ENCODE results near the gene EIF2A. TPM values are rescaled to one million over a fixed set of nuclear protein-coding genes. Genes with fewer than 3 reads are reported as not detected.
A peak's percentile ranks its signal among the peaks of the same experiment; 100 is the strongest.

Gene EIF2A
- total and polyA plus RNA-seq, 2 donors, result 91.8 to 117 TPM

DNA sequence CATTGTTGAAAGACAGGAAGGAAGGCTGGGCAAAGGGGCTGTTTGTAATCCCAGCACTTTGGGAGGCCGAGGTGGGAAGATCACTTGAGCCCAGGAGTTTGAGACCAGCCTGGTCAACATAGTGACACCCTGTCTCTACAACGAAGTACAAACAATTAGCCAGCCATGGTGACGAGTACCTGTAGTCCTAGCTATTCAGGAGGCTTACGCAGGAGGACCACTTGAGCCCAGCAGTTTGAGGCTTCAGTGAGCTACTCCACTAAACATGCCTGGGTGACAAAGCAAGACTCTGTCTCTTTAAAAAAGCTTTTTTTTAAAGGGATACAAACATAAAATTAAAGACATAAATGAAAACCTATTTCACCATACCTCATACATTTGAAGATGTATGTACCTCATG lies 11.4 kb upstream of the EIF2A start:
- DNase-seq (ENCODE audit: low read depth in 6 of 9, low spot score in 9 of 9), result no peak
- H3K4me1 ChIP-seq (ENCODE audit: control insufficient read depth in 2 of 2, insufficient read depth in 2 of 2, low read length in 2 of 2), result no peaks in the 10 kb centered on the region
- H3K4me3 ChIP-seq (ENCODE audit: low read length in 2 of 2), result no peak overlapping the region
- 93% methylated on average over 4 of the region's 4 CpGs for WGBS
- no peaks in the 10 kb centered on the region for H3K36me3 ChIP-seq (ENCODE audit: control insufficient read depth in 2 of 2, insufficient read depth in 2 of 2, low read length in 1 of 2)
- H3K27ac ChIP-seq (ENCODE audit: low read depth in 1 of 2, low read length in 1 of 2), result no peak overlapping the region
- H3K9me3 ChIP-seq (ENCODE audit: control insufficient read depth in 2 of 2, insufficient read depth in 1 of 2, low read length in 1 of 2), result no peaks in the 10 kb centered on the region
- no peaks in the 10 kb centered on the region for H3K27me3 ChIP-seq (ENCODE audit: control insufficient read depth in 2 of 2, insufficient read depth in 1 of 2, low read length in 1 of 2)

DNA sequence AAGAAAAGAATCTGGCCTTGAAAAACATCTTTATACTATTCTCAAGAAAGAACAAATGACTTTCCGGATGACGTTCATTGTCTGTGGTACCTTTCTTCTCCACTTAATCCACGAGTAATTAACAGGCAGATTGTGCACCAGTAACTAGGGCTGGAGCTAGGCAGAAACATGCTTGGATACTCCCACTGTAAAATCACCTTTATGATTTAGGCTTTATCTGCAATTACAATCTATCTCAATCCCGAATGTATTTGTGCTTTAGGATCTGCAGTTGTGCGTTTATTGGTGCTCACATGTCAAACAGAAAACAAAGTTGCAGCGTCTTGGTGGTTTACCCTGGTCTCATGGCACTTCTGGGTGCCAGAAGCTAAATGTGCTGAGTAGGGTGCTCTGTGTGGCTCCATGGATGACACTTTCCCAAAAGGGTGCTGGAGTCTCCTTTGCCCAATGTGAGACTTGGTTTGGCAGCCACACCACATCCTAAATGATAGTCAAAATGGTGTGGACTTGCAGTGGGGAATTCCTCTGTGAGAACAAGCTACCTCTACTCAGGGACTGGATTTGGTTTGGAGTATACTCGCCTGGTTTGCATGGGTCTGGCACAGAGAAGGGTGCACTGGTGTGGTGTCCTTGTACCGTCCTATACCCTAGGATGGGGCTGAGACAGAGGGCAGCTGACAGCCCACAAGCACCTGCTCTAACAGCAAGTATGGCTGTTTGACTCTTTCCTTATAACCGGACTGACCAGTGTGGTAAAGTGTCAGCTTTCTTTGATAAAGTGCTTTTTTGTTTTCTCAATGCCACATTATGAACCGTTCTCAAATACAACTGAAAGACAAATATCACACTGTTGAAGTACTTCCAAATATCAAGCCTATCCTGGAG lies 8.0 kb upstream of the EIF2A start:
- H3K27me3 ChIP-seq (ENCODE audit: control insufficient read depth in 2 of 2, insufficient read depth in 1 of 2, low read length in 1 of 2), result no peaks in the 10 kb centered on the region
- H3K36me3 ChIP-seq (ENCODE audit: control insufficient read depth in 2 of 2, insufficient read depth in 2 of 2, low read length in 1 of 2), result peaks cover 0 to 9% of the 10 kb centered on the region in 2 donors
- H3K9me3 ChIP-seq (ENCODE audit: control insufficient read depth in 2 of 2, insufficient read depth in 1 of 2, low read length in 1 of 2), result no peaks in the 10 kb centered on the region
- WGBS, result 95% methylated on average over 10 of the region's 10 CpGs
- DNase-seq (ENCODE audit: low read depth in 6 of 9, low spot score in 9 of 9), result no peak
- no peak overlapping the region for H3K27ac ChIP-seq (ENCODE audit: low read depth in 1 of 2, low read length in 1 of 2)
- no peak overlapping the region for H3K4me3 ChIP-seq (ENCODE audit: low read length in 2 of 2)
- H3K4me1 ChIP-seq (ENCODE audit: control insufficient read depth in 2 of 2, insufficient read depth in 2 of 2, low read length in 2 of 2), result no peaks in the 10 kb centered on the region

DNA sequence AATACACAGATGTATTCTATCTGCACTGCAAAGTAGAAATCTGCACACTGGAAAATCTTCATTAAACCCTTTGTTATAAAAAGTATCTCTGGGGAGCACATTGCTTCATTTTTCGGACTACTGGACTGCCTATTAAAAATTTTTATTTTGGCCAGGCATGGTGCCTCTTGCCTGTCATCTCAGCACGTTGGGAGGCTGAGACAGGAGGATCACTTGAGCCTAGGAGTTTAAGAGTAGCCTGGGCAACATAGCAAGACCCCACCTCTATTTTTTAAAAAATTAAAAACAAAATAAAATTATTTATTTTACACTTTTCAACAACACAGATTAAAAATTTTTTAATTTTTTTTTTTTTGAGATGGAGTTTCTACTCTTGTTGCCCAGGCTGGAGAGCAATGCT lies 6.3 kb upstream of the EIF2A start:
- no peaks in the 10 kb centered on the region for H3K4me1 ChIP-seq (ENCODE audit: control insufficient read depth in 2 of 2, insufficient read depth in 2 of 2, low read length in 2 of 2)
- H3K27ac ChIP-seq (ENCODE audit: low read depth in 1 of 2, low read length in 1 of 2), result no peak overlapping the region

DNA sequence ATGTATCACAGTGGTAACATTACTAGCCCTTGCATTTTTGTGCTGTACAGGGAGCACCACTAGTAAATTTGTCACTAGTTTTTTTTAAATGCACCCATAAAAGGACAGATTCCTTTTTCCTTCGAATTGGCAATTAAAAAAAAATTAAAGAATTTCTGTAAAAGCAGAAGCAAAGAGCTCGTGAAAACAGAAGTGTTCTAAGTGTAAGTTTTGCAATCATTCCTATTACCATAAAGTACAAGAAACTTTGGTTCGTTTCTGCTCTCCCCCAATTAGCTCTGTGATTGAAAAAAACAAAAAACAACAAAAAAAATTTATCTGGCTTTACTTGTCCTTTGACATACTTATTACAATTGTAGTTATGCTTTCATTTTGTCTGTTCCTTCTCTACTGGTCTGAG lies 5.6 kb upstream of the EIF2A start:
- Histone ChIP-seq H3K27me3 (ENCODE audit: control insufficient read depth in 2 of 2, insufficient read depth in 1 of 2, low read length in 1 of 2) (no peaks in the 10 kb centered on the region), H3K4me3 (ENCODE audit: low read length in 2 of 2) (no peak overlapping the region), H3K36me3 (ENCODE audit: control insufficient read depth in 2 of 2, insufficient read depth in 2 of 2, low read length in 1 of 2) (peaks cover 0 to 15% of the 10 kb centered on the region in 2 donors), H3K27ac (ENCODE audit: low read depth in 1 of 2, low read length in 1 of 2) (no peak overlapping the region), H3K9me3 (ENCODE audit: control insufficient read depth in 2 of 2, insufficient read depth in 1 of 2, low read length in 1 of 2) (no peaks in the 10 kb centered on the region), H3K4me1 (ENCODE audit: control insufficient read depth in 2 of 2, insufficient read depth in 2 of 2, low read length in 2 of 2) (no peaks in the 10 kb centered on the region)
- DNase-seq (ENCODE audit: low read depth in 6 of 9, low spot score in 9 of 9), result no peak
- 83% methylated on average over 3 of the region's 3 CpGs for WGBS

More for the DNA sequence above, 6.3 kb upstream of the EIF2A start:
- DNase-seq (ENCODE audit: low read depth in 6 of 9, low spot score in 9 of 9), result no peak
- no peak overlapping the region for H3K4me3 ChIP-seq (ENCODE audit: low read length in 2 of 2)
- 96% methylated on average over 2 of the region's 2 CpGs for WGBS
- H3K9me3 ChIP-seq (ENCODE audit: control insufficient read depth in 2 of 2, insufficient read depth in 1 of 2, low read length in 1 of 2), result no peaks in the 10 kb centered on the region
- H3K27me3 ChIP-seq (ENCODE audit: control insufficient read depth in 2 of 2, insufficient read depth in 1 of 2, low read length in 1 of 2), result no peaks in the 10 kb centered on the region
- H3K36me3 ChIP-seq (ENCODE audit: control insufficient read depth in 2 of 2, insufficient read depth in 2 of 2, low read length in 1 of 2), result peaks cover 0 to 15% of the 10 kb centered on the region in 2 donors

DNA sequence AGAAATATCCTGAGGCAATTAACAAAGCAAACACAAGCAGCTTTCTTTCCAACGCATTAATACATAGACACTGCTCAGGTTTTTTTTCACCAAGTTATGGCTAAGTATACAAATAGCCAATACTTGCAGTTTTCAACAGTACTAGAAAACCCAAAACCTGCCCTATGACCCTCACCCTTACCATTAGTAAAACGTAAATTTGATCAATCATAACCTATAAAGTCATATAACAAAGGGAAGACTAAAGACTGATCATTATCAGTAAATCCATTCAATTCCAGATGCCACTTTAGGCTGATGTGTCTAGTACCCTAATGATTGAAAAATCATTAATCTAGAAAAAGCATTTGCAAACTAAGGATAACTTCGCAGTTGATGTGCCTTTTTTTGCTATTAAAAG lies 3.5 kb upstream of the EIF2A start:
- H3K4me1 ChIP-seq (ENCODE audit: control insufficient read depth in 2 of 2, insufficient read depth in 2 of 2, low read length in 2 of 2), result peaks cover 2 to 8% of the 10 kb centered on the region in 2 donors
- DNase-seq (ENCODE audit: low read depth in 6 of 9, low spot score in 9 of 9), result no peak
- peaks cover 0 to 15% of the 10 kb centered on the region in 2 donors for H3K36me3 ChIP-seq (ENCODE audit: control insufficient read depth in 2 of 2, insufficient read depth in 2 of 2, low read length in 1 of 2)
- no peak overlapping the region for H3K27ac ChIP-seq (ENCODE audit: low read depth in 1 of 2, low read length in 1 of 2)
- no peak overlapping the region for H3K4me3 ChIP-seq (ENCODE audit: low read length in 2 of 2)
- 98% methylated on average over 3 of the region's 3 CpGs for WGBS
- H3K9me3 ChIP-seq (ENCODE audit: control insufficient read depth in 2 of 2, insufficient read depth in 1 of 2, low read length in 1 of 2), result no peaks in the 10 kb centered on the region
- H3K27me3 ChIP-seq (ENCODE audit: control insufficient read depth in 2 of 2, insufficient read depth in 1 of 2, low read length in 1 of 2), result no peaks in the 10 kb centered on the region

DNA sequence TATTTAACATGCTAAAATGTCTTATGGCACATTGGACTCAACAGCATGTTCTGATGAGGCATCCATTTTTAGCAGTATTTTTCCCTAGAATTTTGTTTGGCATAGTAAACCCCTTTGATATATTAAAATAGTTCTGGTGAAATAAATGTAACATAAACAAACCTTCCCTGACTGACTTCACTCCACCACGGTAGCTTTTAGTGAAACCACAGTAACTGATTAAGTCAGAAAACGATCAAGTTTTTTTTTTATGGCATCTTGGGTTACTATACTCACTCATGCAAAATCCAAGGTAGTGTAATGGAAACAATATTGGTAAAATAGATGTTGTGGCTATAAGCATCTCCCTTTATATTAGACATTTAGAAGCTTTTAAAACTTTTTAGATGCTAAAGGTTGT lies 3.1 kb upstream of the EIF2A start:
- 77% methylated on average over 2 of the region's 2 CpGs for WGBS
- peaks cover 0 to 15% of the 10 kb centered on the region in 2 donors for H3K36me3 ChIP-seq (ENCODE audit: control insufficient read depth in 2 of 2, insufficient read depth in 2 of 2, low read length in 1 of 2)
- no peak overlapping the region for H3K27ac ChIP-seq (ENCODE audit: low read depth in 1 of 2, low read length in 1 of 2)
- no peak overlapping the region for H3K4me3 ChIP-seq (ENCODE audit: low read length in 2 of 2)
- peaks cover 2 to 8% of the 10 kb centered on the region in 2 donors for H3K4me1 ChIP-seq (ENCODE audit: control insufficient read depth in 2 of 2, insufficient read depth in 2 of 2, low read length in 2 of 2)
- H3K27me3 ChIP-seq (ENCODE audit: control insufficient read depth in 2 of 2, insufficient read depth in 1 of 2, low read length in 1 of 2), result no peaks in the 10 kb centered on the region
- no peaks in the 10 kb centered on the region for H3K9me3 ChIP-seq (ENCODE audit: control insufficient read depth in 2 of 2, insufficient read depth in 1 of 2, low read length in 1 of 2)
- DNase-seq (ENCODE audit: low read depth in 6 of 9, low spot score in 9 of 9), result no peak

DNA sequence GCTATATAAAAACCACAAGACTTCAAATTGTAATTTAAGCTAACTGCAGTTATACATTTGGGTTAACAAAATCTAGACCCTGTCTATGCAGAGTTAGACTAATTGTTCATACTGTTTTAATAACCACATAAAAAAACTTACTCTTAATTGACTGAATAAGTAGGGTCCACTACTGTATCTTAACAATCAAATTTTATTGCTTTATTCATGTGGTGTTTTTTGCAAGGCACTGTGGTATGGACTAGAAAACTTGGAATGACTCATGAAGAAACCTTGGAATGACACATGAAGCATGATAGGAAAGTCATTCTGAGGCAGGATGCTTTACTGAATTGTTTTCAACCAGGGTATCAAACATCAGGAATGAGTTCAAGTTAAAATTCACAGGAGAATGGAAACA lies 2.5 kb upstream of the EIF2A start:
- no peaks in the 10 kb centered on the region for H3K27me3 ChIP-seq (ENCODE audit: control insufficient read depth in 2 of 2, insufficient read depth in 1 of 2, low read length in 1 of 2)
- H3K4me1 ChIP-seq (ENCODE audit: control insufficient read depth in 2 of 2, insufficient read depth in 2 of 2, low read length in 2 of 2), result peaks cover 2 to 8% of the 10 kb centered on the region in 2 donors
- no peak overlapping the region for H3K4me3 ChIP-seq (ENCODE audit: low read length in 2 of 2)
- H3K36me3 ChIP-seq (ENCODE audit: control insufficient read depth in 2 of 2, insufficient read depth in 2 of 2, low read length in 1 of 2), result peaks cover 0 to 15% of the 10 kb centered on the region in 2 donors
- H3K9me3 ChIP-seq (ENCODE audit: control insufficient read depth in 2 of 2, insufficient read depth in 1 of 2, low read length in 1 of 2), result no peaks in the 10 kb centered on the region
- no peak for DNase-seq (ENCODE audit: low read depth in 6 of 9, low spot score in 9 of 9)
- H3K27ac ChIP-seq (ENCODE audit: low read depth in 1 of 2, low read length in 1 of 2), result no peak overlapping the region

DNA sequence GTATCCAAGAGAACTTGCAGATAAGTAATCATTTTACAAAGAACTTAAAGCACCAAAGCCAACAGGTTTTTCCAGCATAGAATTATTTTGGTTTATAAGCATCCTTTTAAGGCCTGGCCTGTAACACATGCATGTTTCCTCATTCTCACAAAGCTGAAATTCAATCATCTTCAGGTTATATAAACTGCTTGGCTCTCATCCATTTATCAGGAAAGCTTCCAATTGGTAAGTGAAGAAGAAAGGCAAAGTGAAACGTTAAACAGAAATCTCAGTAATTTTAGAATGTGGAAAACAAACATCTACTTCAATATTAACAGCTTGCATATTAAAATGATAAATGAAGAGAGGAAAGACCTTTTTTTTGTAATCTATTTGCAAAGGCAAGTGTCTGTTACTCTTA lies 1.9 kb upstream of the EIF2A start:
- peaks cover 0 to 15% of the 10 kb centered on the region in 2 donors for H3K36me3 ChIP-seq (ENCODE audit: control insufficient read depth in 2 of 2, insufficient read depth in 2 of 2, low read length in 1 of 2)
- WGBS, result 2% methylated on average over 1 of the region's 1 CpG
- H3K9me3 ChIP-seq (ENCODE audit: control insufficient read depth in 2 of 2, insufficient read depth in 1 of 2, low read length in 1 of 2), result no peaks in the 10 kb centered on the region
- no peak overlapping the region for H3K27ac ChIP-seq (ENCODE audit: low read depth in 1 of 2, low read length in 1 of 2)
- peak overlapping the region; percentile 79 to 95 for H3K4me3 ChIP-seq (ENCODE audit: low read length in 2 of 2)
- DNase-seq (ENCODE audit: low read depth in 6 of 9, low spot score in 9 of 9), result peak in 1 of 9 donors; percentile 8
- H3K27me3 ChIP-seq (ENCODE audit: control insufficient read depth in 2 of 2, insufficient read depth in 1 of 2, low read length in 1 of 2), result no peaks in the 10 kb centered on the region
- H3K4me1 ChIP-seq (ENCODE audit: control insufficient read depth in 2 of 2, insufficient read depth in 2 of 2, low read length in 2 of 2), result peaks cover 2 to 8% of the 10 kb centered on the region in 2 donors

DNA sequence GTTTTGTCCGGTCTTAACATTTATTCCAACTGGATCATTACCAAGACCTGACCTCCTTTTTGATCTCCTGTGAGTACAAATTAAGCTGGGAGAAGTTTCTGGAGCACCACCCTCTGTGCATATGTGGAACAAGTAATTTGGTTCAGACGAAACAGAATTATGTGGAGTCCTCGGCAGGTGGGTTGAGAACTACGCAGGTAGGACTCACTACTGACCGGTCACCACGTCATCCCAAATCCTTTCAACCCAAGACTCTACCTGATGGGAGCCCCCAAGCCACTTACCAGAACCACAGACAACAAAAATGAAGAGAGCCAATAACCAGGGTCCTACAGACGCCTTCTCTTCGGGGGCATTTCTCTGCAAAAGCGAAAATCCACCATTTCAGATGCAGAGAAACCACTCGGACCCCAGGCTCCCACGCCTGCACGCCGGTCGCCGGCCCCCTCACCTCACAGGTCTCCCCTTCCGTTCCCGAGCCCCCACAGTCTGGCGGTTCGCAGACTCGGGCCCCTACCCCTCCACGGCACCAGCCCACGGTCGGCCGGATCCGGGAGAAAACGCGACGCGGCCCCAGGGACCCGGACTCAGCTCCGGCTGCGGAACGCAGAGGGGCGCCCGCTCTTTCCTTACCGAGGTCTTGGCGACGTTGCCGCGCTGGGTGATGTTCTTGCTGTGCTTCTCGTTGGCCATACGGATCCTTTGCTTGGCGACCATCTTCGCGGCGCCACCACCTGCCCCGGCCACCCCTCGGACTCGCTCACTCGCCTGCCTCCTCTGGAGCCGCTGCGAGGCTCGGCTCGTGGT lies 965 bp upstream of the EIF2A start:
- WGBS, result under 1% methylated on average over 54 of the region's 54 CpGs
- Histone ChIP-seq H3K9me3 (ENCODE audit: control insufficient read depth in 2 of 2, insufficient read depth in 1 of 2, low read length in 1 of 2) (no peaks in the 10 kb centered on the region), H3K36me3 (ENCODE audit: control insufficient read depth in 2 of 2, insufficient read depth in 2 of 2, low read length in 1 of 2) (peaks cover 0 to 18% of the 10 kb centered on the region in 2 donors), H3K27ac (ENCODE audit: low read depth in 1 of 2, low read length in 1 of 2) (peak overlapping the region; percentile 92 to 98), H3K4me1 (ENCODE audit: control insufficient read depth in 2 of 2, insufficient read depth in 2 of 2, low read length in 2 of 2) (peaks cover 2 to 8% of the 10 kb centered on the region in 2 donors), H3K27me3 (ENCODE audit: control insufficient read depth in 2 of 2, insufficient read depth in 1 of 2, low read length in 1 of 2) (no peaks in the 10 kb centered on the region), H3K4me3 (ENCODE audit: low read length in 2 of 2) (peak overlapping the region; percentile 79 to 95)
- DNase-seq (ENCODE audit: low read depth in 6 of 9, low spot score in 9 of 9), result peak in 5 of 9 donors; percentile 10 to 56 (median 34)

All from thymus (tissue), 11 donors.